ENCODE data around the gene CEP57. TPM values are rescaled to one million over a fixed set of nuclear protein-coding genes. Genes with fewer than 3 reads are reported as not detected.

The CEP57 gene
- total RNA-seq, 2 donors from 2014 or later: 23.6 to 26.3 TPM

DNA sequence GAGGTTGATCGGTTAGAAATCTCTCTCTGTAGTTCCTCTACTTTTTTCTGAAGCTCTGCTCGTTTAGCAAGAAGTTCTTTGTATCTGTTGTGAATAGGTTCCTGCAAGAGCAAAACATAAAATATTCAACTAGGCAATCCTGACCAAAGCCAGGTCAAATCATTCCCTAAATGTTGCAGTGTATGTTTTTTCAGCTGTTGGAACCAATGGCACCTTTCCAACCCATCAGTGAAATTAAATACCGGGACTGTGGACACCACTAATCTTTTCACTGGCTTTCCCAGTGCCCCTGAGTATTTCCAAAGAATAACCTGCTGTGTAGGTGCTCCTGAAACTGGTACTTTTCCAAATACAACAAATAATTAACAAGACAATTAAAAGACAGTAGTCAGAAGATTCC, 45.1 kb downstream of the CEP57 start:
- TF ChIP-seq, protein P1, sequence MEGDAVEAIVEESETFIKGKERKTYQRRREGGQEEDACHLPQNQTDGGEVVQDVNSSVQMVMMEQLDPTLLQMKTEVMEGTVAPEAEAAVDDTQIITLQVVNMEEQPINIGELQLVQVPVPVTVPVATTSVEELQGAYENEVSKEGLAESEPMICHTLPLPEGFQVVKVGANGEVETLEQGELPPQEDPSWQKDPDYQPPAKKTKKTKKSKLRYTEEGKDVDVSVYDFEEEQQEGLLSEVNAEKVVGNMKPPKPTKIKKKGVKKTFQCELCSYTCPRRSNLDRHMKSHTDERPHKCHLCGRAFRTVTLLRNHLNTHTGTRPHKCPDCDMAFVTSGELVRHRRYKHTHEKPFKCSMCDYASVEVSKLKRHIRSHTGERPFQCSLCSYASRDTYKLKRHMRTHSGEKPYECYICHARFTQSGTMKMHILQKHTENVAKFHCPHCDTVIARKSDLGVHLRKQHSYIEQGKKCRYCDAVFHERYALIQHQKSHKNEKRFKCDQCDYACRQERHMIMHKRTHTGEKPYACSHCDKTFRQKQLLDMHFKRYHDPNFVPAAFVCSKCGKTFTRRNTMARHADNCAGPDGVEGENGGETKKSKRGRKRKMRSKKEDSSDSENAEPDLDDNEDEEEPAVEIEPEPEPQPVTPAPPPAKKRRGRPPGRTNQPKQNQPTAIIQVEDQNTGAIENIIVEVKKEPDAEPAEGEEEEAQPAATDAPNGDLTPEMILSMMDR (IDR thresholded peaks at IDR 0.05): no peak
- DNase-seq (ENCODE audit: low spot score) (no peak), ATAC-seq (ENCODE audit: insufficient number of reproducible peaks, low FRiP score, low read depth) (no peak)
- Histone ChIP-seq H3K36me3 (peaks cover 17% of the 10 kb centered on the region), H3K9me3 (no peaks in the 10 kb centered on the region), H3K4me3 (no peak overlapping the region), H3K27me3 (replicated peaks; ENCODE audit: insufficient read depth) (no peaks in the 10 kb centered on the region), H3K4me1 (ENCODE audit: control insufficient read depth in 1 of 2, low read depth in 2 of 2) (peaks cover 0 to 6% of the 10 kb centered on the region in 2 donors), H3K27ac (no peak overlapping the region)

DNA sequence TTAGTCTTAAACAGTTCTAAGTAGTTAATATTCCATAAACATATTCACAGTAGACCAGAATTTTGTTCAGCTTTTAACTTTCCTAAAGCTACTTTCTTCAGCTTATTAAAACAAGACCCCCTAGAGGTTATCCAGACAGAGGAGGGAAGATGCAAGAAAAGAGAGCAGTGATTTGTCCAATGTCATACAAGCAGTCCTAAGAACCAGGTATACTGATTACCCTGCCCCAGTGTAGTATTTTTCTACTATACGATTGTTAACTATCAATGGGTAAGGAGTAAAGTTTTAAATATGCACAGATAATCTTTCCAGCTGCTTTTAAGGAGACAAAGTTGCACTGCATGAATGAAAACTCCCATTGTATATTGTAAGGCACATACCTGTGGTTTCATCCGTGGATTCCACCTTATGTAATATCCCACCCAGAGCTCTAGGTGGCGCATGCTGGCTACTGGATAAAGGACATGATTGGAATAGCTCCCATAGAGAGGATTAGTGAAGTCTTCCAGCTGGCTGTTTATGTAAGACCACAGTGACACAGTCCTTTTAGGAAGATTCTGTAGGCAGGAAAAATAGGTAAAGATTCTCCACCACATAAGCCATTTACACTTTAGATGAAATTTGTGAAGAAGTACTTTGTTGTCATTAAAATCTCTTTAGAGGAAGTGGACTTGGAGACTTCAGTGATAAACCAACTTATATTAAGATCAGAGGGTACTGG, 45.6 kb downstream of the CEP57 start:
- peak; percentile 12 for DNase-seq (ENCODE audit: low spot score)
- no peaks in the 10 kb centered on the region for H3K27me3 ChIP-seq (replicated peaks; ENCODE audit: insufficient read depth)
- TF ChIP-seq, protein P1 (IDR thresholded peaks at IDR 0.05): peak; percentile 76
- H3K27ac ChIP-seq: no peak overlapping the region
- H3K36me3 ChIP-seq: peaks cover 17% of the 10 kb centered on the region
- H3K4me3 ChIP-seq: no peak overlapping the region
- H3K4me1 ChIP-seq (ENCODE audit: control insufficient read depth in 1 of 2, low read depth in 2 of 2): peaks cover 0 to 6% of the 10 kb centered on the region in 2 donors
- no peaks in the 10 kb centered on the region for H3K9me3 ChIP-seq
- ATAC-seq (ENCODE audit: insufficient number of reproducible peaks, low FRiP score, low read depth): no peak

DNA sequence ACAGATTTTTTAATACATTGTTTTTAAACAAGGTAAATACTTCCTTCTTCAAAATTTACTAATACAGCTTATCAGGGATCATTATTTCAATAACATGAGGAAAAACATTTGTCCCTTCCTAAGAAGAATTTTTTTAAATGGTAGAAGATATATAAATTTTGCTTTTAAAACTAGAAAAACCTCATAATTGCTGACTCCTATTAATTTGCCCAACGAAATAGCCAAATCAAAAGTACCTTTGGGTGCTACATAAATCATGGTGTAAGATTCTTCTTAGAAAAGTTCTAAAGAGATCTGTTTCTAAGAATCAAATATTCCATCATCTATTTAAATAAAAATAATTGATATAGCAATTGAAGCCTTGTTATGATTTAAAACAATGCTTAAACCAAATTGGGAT, 54.9 kb downstream of the CEP57 start:
- TF ChIP-seq, protein P1 (IDR thresholded peaks at IDR 0.05): no peak
- no peak for DNase-seq (ENCODE audit: low spot score)
- Histone ChIP-seq H3K4me3 (no peak overlapping the region), H3K36me3 (peaks cover 10% of the 10 kb centered on the region), H3K4me1 (ENCODE audit: control insufficient read depth in 1 of 2, low read depth in 2 of 2) (peaks cover 0 to 3% of the 10 kb centered on the region in 2 donors), H3K27me3 (replicated peaks; ENCODE audit: insufficient read depth) (no peaks in the 10 kb centered on the region), H3K9me3 (no peaks in the 10 kb centered on the region), H3K27ac (no peak overlapping the region)
- ATAC-seq (ENCODE audit: insufficient number of reproducible peaks, low FRiP score, low read depth): no peak

DNA sequence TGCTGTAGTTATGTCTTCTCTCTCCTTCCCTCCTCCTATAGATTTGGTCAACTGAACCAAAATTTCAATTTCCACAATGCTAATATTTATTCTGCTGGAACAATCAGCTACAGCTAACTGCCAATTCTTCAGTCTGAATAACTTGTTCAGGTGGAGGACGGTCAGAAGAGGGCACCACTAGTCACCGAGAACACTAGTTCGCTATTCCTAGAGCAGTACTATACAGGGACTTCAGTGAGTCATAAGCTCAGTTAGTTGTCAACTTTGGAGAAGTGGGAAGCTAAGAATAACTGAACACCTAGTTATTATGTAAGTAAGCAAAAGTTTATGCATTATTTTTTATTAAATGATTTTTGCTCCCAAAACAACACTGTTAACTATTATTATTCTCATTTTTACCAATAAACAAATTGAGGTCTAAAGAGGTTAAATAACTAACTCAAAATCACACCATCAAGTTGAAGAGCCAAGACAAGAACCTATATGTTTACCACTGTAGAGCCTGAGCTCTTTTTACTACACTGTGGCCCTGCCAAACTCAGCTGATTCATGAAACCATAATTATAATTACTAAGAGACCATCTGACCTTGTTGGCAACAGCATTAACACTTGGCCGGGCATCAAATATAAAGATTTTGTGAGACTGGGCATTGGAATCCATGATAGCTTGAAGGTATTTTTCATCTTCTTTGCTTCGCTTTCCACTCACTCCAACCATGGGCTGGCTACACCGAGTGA, 59.0 kb downstream of the CEP57 start:
- Histone ChIP-seq H3K27ac (peak overlapping the region in 1 of 2 donors; percentile 59), H3K9me3 (no peaks in the 10 kb centered on the region), H3K27me3 (replicated peaks; ENCODE audit: insufficient read depth) (no peaks in the 10 kb centered on the region), H3K4me1 (ENCODE audit: control insufficient read depth in 1 of 2, low read depth in 2 of 2) (peaks cover 0 to 3% of the 10 kb centered on the region in 2 donors), H3K4me3 (no peak overlapping the region), H3K36me3 (peaks cover 4% of the 10 kb centered on the region)
- TF ChIP-seq, protein P1 (IDR thresholded peaks at IDR 0.05): peak; percentile 51
- no peak for DNase-seq (ENCODE audit: low spot score)
- peak; percentile 74 for ATAC-seq (ENCODE audit: insufficient number of reproducible peaks, low FRiP score, low read depth)

DNA sequence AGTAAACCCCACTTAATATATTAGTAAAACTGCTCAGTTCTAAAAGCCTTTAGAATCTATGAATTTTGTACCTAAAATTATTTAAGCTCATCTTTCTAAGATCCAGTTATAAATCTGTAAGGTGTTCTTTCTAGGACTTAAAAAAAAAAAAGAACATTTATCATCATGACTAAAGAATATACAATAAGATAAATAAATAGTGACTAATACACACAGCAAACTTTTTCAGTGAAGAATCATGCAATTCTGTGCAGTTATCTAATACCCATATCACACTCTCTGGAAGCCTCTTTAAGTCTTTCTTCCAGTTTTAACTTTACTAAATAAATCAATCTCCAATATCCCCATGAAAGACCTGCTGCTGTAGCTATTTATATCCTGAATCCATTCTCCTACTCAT, 59.8 kb downstream of the CEP57 start:
- no peak for ATAC-seq (ENCODE audit: insufficient number of reproducible peaks, low FRiP score, low read depth)
- H3K27ac ChIP-seq: peak overlapping the region; percentile 25 to 59

More for the DNA sequence above, 59.8 kb downstream of the CEP57 start:
- Histone ChIP-seq H3K36me3 (no peaks in the 10 kb centered on the region), H3K27me3 (replicated peaks; ENCODE audit: insufficient read depth) (no peaks in the 10 kb centered on the region), H3K4me3 (no peak overlapping the region), H3K9me3 (no peaks in the 10 kb centered on the region), H3K4me1 (ENCODE audit: control insufficient read depth in 1 of 2, low read depth in 2 of 2) (peaks cover 0 to 3% of the 10 kb centered on the region in 2 donors)
- DNase-seq (ENCODE audit: low spot score): no peak
- TF ChIP-seq, protein P1 (IDR thresholded peaks at IDR 0.05): no peak

All from thoracic aorta (tissue), 2 donors.